T-cell (primary cell): ENCODE results near the gene ALDOA. TPM values are rescaled to one million over a fixed set of nuclear protein-coding genes. Genes with fewer than 3 reads are reported as not detected.
A peak's percentile ranks its signal among the peaks of the same experiment; 100 is the strongest.
"Not testable (repeated sequence)": the region's sequence is repeated elsewhere in the genome, so short reads cannot be mapped to it uniquely, and the experiment has no call there.

Source experiments
- ATAC-seq, 4 experiments: fragments of 200-7000 bp in 3 of 4; fragments of 150-1000 bp in 1 of 4; cut with Tn5 transposase; replicated peaks in 1 of 4; 1 replicate in 3 of 4; 2 replicates in 1 of 4; pipeline ENCODE4 v1.10.0; 2021; ENCODE audit warnings: moderate library complexity in 3 of 4, mild to moderate bottlenecking in 2 of 4, moderate number of reproducible peaks in 1 of 4
- CTCF ChIA-PET, 2 donors: fragments of 300-600 bp; sonication (Branson Sonifier 250); formaldehyde crosslinking; loops; one replicate each; lab custom pipeline; 2022; ENCODE audit warnings: antibody characterized with exemption in 2 of 2; lab: Charles Lee
- POLR2A ChIA-PET, 2 donors: fragments of 300-600 bp; sonication (Branson Sonifier 250); formaldehyde crosslinking; loops; one replicate each; lab custom pipeline; 2022; ENCODE audit warnings: antibody characterized with exemption in 2 of 2; lab: Charles Lee
- DNase-seq, 35 experiments: peaks; one replicate each; pipeline versions ENCODE4 v3.0.0 to v3.0.0-alpha.2; 2013 to 2023
- H3K27ac ChIP-seq: one replicate; pipeline ENCODE4 v1.5.1; 2013; ENCODE audit warnings: low read length
- H3K27me3 ChIP-seq, 2 experiments: replicated peaks in 1 of 2; 1 replicate in 1 of 2; 2 replicates in 1 of 2; pipeline versions ENCODE4 v1.6.1 to v1.7.0; 2013; ENCODE audit warnings: low read length in 1 of 2, mixed read lengths in 1 of 2; ENCODE audit not compliant: control insufficient read depth in 2 of 2, insufficient read depth in 2 of 2; ENCODE audit errors: extremely low read depth in 1 of 2
- H3K36me3 ChIP-seq, 2 donors: 1 replicate in 1 of 2; 2 replicates in 1 of 2; pipeline versions ENCODE4 v1.6.1 to v1.7.0; 2013; ENCODE audit warnings: low read length in 1 of 2; ENCODE audit not compliant: control insufficient read depth in 2 of 2, insufficient read depth in 1 of 2; ENCODE audit errors: extremely low read depth in 1 of 2
- H3K4me1 ChIP-seq, 2 experiments: 1 replicate in 1 of 2; 2 replicates in 1 of 2; pipeline versions ENCODE4 v1.6.1 to v1.7.0; 2013; ENCODE audit warnings: low read length in 2 of 2, mixed read lengths in 1 of 2; ENCODE audit not compliant: insufficient read depth in 2 of 2, control insufficient read depth in 1 of 2; ENCODE audit errors: extremely low read depth in 1 of 2
- H3K4me3 ChIP-seq, 2 donors: 1 replicate in 1 of 2; 2 replicates in 1 of 2; pipeline versions ENCODE4 v1.5.1 to v1.7.0; 2013; ENCODE audit warnings: mild to moderate bottlenecking in 2 of 2, low read length in 1 of 2, moderate library complexity in 1 of 2; ENCODE audit not compliant: control insufficient read depth in 1 of 2; ENCODE audit errors: extremely low read depth in 1 of 2
- H3K9me3 ChIP-seq: 2 replicates; pipeline ENCODE4 v1.7.0; 2013
- H3K27ac Mint-ChIP-seq, 2 donors: one replicate each; pipeline ENCODE4 v1.8.0; 2020 to 2021; ENCODE audit warnings: mild to moderate bottlenecking in 2 of 2, mixed read lengths in 2 of 2
- H3K27me3 Mint-ChIP-seq, 2 donors: one replicate each; pipeline ENCODE4 v1.8.0; 2021 to 2022; ENCODE audit warnings: mixed read lengths in 2 of 2
- H3K36me3 Mint-ChIP-seq: one replicate; pipeline ENCODE4 v1.8.0; 2021; ENCODE audit warnings: mixed read lengths
- H3K4me1 Mint-ChIP-seq, 3 donors: one replicate each; pipeline ENCODE4 v1.8.0; 2020 to 2022; ENCODE audit warnings: mixed read lengths in 3 of 3, mild to moderate bottlenecking in 1 of 3
- H3K4me3 Mint-ChIP-seq, 3 donors: one replicate each; pipeline ENCODE4 v1.8.0; 2020 to 2022; ENCODE audit warnings: mild to moderate bottlenecking in 3 of 3, mixed read lengths in 3 of 3, moderate library complexity in 3 of 3
- H3K9me3 Mint-ChIP-seq, 3 donors: one replicate each; pipeline ENCODE4 v1.8.0; 2020 to 2022; ENCODE audit warnings: mixed read lengths in 3 of 3
- WGBS: methylation state at CpG from one replicate; pipeline ENCODE4 v1.1.5; 2013; ENCODE audit warnings: missing lambda C conversion rate; ENCODE audit not compliant: insufficient coverage; 5-methylcytosine and 5-hydroxymethylcytosine counted together
- total RNA-seq, 35 experiments: library from RNA in 6 of 35; stranded (reverse) in 6 of 35; fragments of 120-200 nt in 1 of 35; gene quantifications; one replicate each; pipeline versions ENCODE4 v1.2.1 to v1.2.4 and lab custom pipeline; 2013 to 2026

Gene ALDOA
- total RNA-seq, 5 donors from 2014 or later (not counting 1 experiment from before 2014, with no cell fraction given) = 367 to 715 (median 567) TPM

DNA sequence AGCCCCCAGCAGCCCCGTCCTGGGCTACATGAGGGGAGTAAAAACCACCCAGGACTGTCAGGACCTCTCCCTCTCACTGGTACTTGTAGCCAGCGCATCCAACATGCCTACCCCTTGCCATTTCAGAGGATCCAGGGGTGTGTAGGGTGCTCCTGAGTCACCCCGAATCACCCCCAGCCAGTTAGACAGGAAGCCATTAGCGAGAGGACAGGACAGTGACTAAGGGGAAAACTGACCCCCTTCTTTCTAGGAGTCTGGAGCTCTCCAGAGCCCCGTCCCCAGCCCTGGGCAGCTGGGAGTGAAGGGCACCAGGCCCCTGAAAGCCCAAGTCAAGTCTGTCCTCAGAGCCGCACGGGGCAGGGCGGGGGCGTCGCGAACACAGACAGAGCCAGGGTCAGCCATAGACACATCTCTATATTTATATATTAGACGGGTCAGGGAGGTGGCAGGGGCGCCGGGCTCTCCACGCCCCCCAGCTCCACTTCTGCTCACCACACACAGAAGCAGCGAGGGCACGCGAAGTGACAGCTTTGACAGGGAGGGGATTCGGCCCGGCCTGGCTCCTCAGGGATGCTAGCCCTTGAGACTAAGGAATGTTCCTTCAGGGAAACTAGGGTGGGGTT is 48.3 kb downstream of the ALDOA start:
- ChIA-PET CTCF (no interaction called here), POLR2A (no interaction called here)
- Mint-ChIP-seq H3K4me1 (peaks cover 13 to 28% (median 20%) of the 10 kb centered on the region in 3 donors), H3K27me3 (no peaks in the 10 kb centered on the region), H3K4me3 (no peak overlapping the region), H3K27ac (peak overlapping the region in 1 of 2 donors; percentile 67), H3K9me3 (no peaks in the 10 kb centered on the region), H3K36me3 (peaks cover 6% of the 10 kb centered on the region)
- H3K36me3 ChIP-seq = peaks cover 20 to 37% of the 10 kb centered on the region in 2 donors
- peak overlapping the region; percentile 55 for H3K27ac ChIP-seq
- no peak for DNase-seq
- no peak overlapping the region for H3K4me3 ChIP-seq
- H3K4me1 ChIP-seq = peaks cover 0 to 36% of the 10 kb centered on the region in 2 experiments
- H3K27me3 ChIP-seq = no peaks in the 10 kb centered on the region
- WGBS = 100% methylated on average over 3 of the region's 20 CpGs
- ATAC-seq = no peak
- H3K9me3 ChIP-seq = no peaks in the 10 kb centered on the region

DNA sequence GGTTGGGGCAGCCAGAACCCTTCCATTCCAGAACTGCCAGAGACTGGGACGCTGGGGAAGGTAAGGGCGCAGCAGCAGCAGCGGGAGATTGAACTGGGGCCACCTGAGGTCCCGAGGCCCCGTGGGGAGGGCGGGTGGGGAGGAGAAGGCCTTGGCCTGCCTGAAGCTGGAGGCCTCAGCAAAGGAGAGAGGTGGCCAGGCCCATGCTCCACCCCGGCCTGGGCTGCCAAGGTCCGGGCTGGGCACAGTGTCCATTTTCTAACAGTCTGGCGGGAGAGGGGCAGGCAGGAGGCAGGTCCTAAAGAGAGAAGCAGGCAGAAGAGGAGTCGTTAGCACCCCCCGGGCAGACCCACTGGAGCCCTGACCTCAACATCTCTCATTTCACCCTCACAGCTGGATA is 48.9 kb downstream of the ALDOA start:
- H3K4me3 Mint-ChIP-seq = no peak overlapping the region
- peaks cover 13 to 31% (median 21%) of the 10 kb centered on the region in 3 donors for H3K4me1 Mint-ChIP-seq
- no peaks in the 10 kb centered on the region for H3K27me3 Mint-ChIP-seq
- ATAC-seq (no peak), DNase-seq (no peak)
- POLR2A ChIA-PET = no interaction called here
- no peak overlapping the region for H3K4me3 ChIP-seq
- H3K27me3 ChIP-seq = no peaks in the 10 kb centered on the region
- no peaks in the 10 kb centered on the region for H3K9me3 ChIP-seq
- H3K27ac ChIP-seq = peak overlapping the region; percentile 55
- peaks cover 0 to 36% of the 10 kb centered on the region in 2 experiments for H3K4me1 ChIP-seq
- no peaks in the 10 kb centered on the region for H3K9me3 Mint-ChIP-seq
- peaks cover 16 to 37% of the 10 kb centered on the region in 2 donors for H3K36me3 ChIP-seq
- 97% methylated on average over 6 of the region's 11 CpGs for WGBS
- peak overlapping the region; percentile 61 to 79 for H3K27ac Mint-ChIP-seq
- CTCF ChIA-PET = no interaction called here
- H3K36me3 Mint-ChIP-seq = peaks cover 10% of the 10 kb centered on the region

DNA sequence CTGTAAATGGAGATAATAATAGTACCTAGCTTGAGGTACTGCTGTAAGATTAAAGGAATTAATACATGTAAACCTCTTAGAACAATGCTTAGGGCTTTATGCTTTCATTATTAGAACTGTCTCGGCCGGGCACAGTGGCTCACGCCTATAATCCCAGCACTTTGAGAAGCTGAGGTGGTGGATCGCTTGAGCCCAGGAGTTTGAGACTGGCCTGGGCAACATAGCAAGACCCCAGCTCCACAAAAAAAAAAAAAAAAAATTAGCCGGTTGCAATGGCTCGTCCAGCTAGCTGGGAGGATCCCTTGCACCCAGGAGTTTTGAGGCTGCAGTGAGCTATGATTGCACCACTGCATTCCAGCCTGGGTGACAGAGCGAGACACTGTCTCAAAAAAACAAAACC is 49.3 kb downstream of the ALDOA start:
- H3K4me3 Mint-ChIP-seq = peak overlapping the region in 1 of 3 donors; percentile 28
- ATAC-seq, H3K4me3 ChIP-seq, H3K27me3 ChIP-seq, H3K9me3 Mint-ChIP-seq, H3K9me3 ChIP-seq, POLR2A ChIA-PET, H3K27me3 Mint-ChIP-seq, DNase-seq: not testable (repeated sequence)
- H3K36me3 Mint-ChIP-seq = peaks cover 13% of the 10 kb centered on the region
- 100% methylated on average over 2 of the region's 7 CpGs for WGBS
- peak overlapping the region; percentile 55 for H3K27ac ChIP-seq
- H3K4me1 Mint-ChIP-seq = peaks cover 15 to 33% (median 23%) of the 10 kb centered on the region in 3 donors
- H3K27ac Mint-ChIP-seq = peak overlapping the region; percentile 79 to 84
- peaks cover 0 to 36% of the 10 kb centered on the region in 2 experiments for H3K4me1 ChIP-seq
- peaks cover 13 to 36% of the 10 kb centered on the region in 2 donors for H3K36me3 ChIP-seq
- CTCF ChIA-PET = interaction anchor here in 1 of 2 donors (0.6 to 0.7 kb wide), 3 partner anchors 66 to 402 kb away, joined by 4 to 10 read pairs (median 4); no protein-coding TSS in a partner anchor

DNA sequence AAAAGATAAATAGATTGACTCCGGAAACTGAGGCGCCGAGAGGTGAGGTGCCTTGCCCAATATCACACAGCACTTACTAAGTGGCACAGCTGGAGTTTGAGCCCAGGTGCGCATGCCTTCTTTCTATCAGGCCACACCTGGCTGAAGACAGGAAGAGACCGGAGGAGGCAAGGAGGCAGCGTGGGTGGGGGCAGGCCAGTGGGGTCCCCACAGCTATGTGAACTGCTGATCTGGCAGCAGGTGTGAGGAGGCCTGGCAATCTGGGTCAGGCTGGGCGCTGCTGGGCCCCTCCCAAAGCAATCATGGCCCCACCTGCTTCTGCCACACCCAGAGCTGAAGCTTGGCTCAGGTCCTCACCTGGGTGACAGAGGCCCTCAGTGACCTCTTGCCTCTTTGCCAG is 49.7 kb downstream of the ALDOA start:
- DNase-seq (peak in 4 of 35 experiments; percentile 25 to 34 (median 28)), ATAC-seq (peak in 3 of 4 experiments; percentile 40 to 64 (median 48))
- peaks cover 17% of the 10 kb centered on the region for H3K36me3 Mint-ChIP-seq
- ChIA-PET POLR2A (no interaction called here), CTCF (interaction anchor here in 1 of 2 donors (0.6 to 0.7 kb wide), 3 partner anchors 65 to 402 kb away, joined by 4 to 10 read pairs (median 4); no protein-coding TSS in a partner anchor)
- H3K4me3 Mint-ChIP-seq = peak overlapping the region in 1 of 3 donors; percentile 28
- H3K27me3 Mint-ChIP-seq = no peaks in the 10 kb centered on the region
- H3K27ac Mint-ChIP-seq = peak overlapping the region; percentile 79 to 84
- WGBS = 57% methylated on average over 4 of the region's 7 CpGs
- Histone ChIP-seq H3K4me3 (no peak overlapping the region), H3K27ac (peak overlapping the region; percentile 55), H3K9me3 (no peaks in the 10 kb centered on the region), H3K36me3 (peaks cover 13 to 34% of the 10 kb centered on the region in 2 donors), H3K4me1 (peaks cover under 1 to 40% of the 10 kb centered on the region in 2 experiments), H3K27me3 (no peaks in the 10 kb centered on the region)
- H3K4me1 Mint-ChIP-seq = peaks cover 19 to 36% (median 26%) of the 10 kb centered on the region in 3 donors
- H3K9me3 Mint-ChIP-seq = no peaks in the 10 kb centered on the region

DNA sequence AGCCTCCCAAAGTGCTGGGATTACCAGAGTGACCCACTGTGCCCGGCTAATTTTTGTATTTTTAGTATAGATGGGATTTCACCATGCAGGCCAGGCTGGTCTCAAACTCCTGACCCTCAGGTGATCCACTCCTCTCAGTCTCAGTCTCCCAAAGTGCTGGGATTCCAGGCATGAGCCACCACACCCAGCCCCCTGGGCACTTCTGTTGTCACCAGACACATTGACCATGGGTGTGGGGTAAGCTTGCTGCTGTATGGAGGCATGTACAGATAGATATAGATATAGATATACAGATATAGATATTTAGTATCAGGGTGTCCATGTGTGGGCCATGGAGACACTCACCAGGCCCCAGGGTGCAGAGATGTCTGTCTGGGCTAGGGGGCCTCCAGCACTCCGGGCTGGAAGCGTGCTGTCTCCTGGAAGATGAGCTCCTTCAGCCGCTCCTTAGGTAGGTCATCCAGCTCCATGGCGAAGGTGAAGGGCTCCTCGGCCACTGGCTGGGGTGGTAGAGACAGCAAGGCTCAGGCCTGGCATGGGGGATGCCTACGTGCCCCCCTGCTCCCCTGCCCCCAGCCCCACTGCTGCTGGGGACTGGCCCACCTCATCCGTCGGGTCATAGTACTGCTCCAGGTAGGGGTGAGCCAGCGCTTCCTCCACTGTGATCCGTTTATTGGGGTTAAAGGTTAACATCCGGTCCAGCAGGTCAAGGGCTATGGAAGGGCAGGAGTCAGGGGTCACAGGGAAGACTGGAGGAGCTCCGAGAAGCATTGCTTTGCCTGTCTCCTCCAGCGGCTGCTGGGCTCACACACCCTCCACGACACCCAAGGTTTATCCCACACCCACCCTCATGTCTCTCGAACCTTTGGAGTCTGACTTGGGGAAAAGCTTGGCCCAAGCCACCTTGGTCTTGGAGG is 51.0 kb downstream of the ALDOA start:
- Mint-ChIP-seq H3K36me3 (peaks cover 19% of the 10 kb centered on the region), H3K4me1 (peaks cover 29 to 42% (median 31%) of the 10 kb centered on the region in 3 donors), H3K27ac (no peak overlapping the region), H3K27me3 (no peaks in the 10 kb centered on the region), H3K4me3 (no peak overlapping the region), H3K9me3 (no peaks in the 10 kb centered on the region)
- CTCF ChIA-PET = no interaction called here
- POLR2A ChIA-PET = interaction anchor here in 1 of 2 donors (0.6 to 0.7 kb wide), 2 partner anchors 9 to 70 kb away, joined by 4 to 9 read pairs; no protein-coding TSS in a partner anchor
- 94% methylated on average over 4 of the region's 16 CpGs for WGBS
- H3K4me1 ChIP-seq = peaks cover 4 to 47% of the 10 kb centered on the region in 2 experiments
- no peak for DNase-seq
- no peak overlapping the region for H3K4me3 ChIP-seq
- no peaks in the 10 kb centered on the region for H3K27me3 ChIP-seq
- no peak for ATAC-seq
- H3K27ac ChIP-seq = no peak overlapping the region
- H3K36me3 ChIP-seq = peaks cover 8 to 31% of the 10 kb centered on the region in 2 donors
- H3K9me3 ChIP-seq = no peaks in the 10 kb centered on the region

DNA sequence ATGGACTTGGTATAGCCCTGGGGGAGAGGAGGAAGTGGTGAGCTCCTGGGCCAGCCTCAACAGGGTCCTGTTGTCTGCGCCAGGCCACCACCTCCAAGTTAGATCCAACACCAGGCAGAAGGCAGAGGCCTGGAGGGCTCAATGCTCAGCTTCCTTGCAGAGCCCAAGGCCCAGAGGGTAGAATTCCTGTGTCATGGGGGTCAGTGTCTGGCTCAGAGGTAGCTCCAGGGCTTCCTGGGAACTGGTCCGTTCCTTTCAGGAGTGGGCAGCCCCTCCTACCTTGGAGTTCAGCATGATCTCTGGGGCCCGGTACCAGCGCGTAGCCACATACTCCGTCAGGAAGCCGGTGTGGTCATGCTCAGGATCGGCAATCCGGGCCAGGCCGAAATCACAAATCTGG is 52.2 kb downstream of the ALDOA start:
- WGBS = 99% methylated on average over 8 of the region's 10 CpGs
- Histone ChIP-seq H3K36me3 (peaks cover 8 to 33% of the 10 kb centered on the region in 2 donors), H3K4me3 (no peak overlapping the region), H3K27ac (no peak overlapping the region), H3K27me3 (no peaks in the 10 kb centered on the region), H3K4me1 (peaks cover 7 to 55% of the 10 kb centered on the region in 2 experiments), H3K9me3 (no peaks in the 10 kb centered on the region)
- no peaks in the 10 kb centered on the region for H3K9me3 Mint-ChIP-seq
- ChIA-PET POLR2A (no interaction called here), CTCF (no interaction called here)
- no peak overlapping the region for H3K27ac Mint-ChIP-seq
- peaks cover 15% of the 10 kb centered on the region for H3K36me3 Mint-ChIP-seq
- no peak for DNase-seq
- no peak for ATAC-seq
- H3K27me3 Mint-ChIP-seq = no peaks in the 10 kb centered on the region
- H3K4me3 Mint-ChIP-seq = no peak overlapping the region
- peaks cover 38 to 49% (median 41%) of the 10 kb centered on the region in 3 donors for H3K4me1 Mint-ChIP-seq
